ENCODE data around the gene ZNF326.

GRCh38 chr1:89949991-89950624 lies 44.8 kb upstream of the ZNF326 start:
- TF ChIP-seq CBX5 (IDR thresholded peaks at IDR 0.05; ENCODE audit: low read depth, low read length) (no peak), SP1 (IDR thresholded peaks at IDR 0.05; ENCODE audit: low read depth, low read length) (no peak), EGR1 (IDR thresholded peaks at IDR 0.05; ENCODE audit: borderline replicate concordance, low read depth, low read length) (no peak), GABPA (IDR thresholded peaks at IDR 0.05; ENCODE audit: borderline replicate concordance, insufficient read depth, low read length) (no peak), POLR2AphosphoS5 (IDR thresholded peaks at IDR 0.05; ENCODE audit: low read depth, low read length) (no peak), SRF (IDR thresholded peaks at IDR 0.05; ENCODE audit: low read depth, low read length) (no peak)
- TF ChIP-seq, protein P1, sequence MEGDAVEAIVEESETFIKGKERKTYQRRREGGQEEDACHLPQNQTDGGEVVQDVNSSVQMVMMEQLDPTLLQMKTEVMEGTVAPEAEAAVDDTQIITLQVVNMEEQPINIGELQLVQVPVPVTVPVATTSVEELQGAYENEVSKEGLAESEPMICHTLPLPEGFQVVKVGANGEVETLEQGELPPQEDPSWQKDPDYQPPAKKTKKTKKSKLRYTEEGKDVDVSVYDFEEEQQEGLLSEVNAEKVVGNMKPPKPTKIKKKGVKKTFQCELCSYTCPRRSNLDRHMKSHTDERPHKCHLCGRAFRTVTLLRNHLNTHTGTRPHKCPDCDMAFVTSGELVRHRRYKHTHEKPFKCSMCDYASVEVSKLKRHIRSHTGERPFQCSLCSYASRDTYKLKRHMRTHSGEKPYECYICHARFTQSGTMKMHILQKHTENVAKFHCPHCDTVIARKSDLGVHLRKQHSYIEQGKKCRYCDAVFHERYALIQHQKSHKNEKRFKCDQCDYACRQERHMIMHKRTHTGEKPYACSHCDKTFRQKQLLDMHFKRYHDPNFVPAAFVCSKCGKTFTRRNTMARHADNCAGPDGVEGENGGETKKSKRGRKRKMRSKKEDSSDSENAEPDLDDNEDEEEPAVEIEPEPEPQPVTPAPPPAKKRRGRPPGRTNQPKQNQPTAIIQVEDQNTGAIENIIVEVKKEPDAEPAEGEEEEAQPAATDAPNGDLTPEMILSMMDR (IDR thresholded peaks at IDR 0.05; ENCODE audit: control extremely low read depth in 1 of 3, insufficient read depth in 1 of 3, low read depth in 1 of 3, low read length in 3 of 3): no peak
- TF ChIP-seq, protein P2, sequence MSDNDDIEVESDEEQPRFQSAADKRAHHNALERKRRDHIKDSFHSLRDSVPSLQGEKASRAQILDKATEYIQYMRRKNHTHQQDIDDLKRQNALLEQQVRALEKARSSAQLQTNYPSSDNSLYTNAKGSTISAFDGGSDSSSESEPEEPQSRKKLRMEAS (IDR thresholded peaks at IDR 0.05): no peak

Measured in H1 (cell line).